GM23248 (cell line): ENCODE data around the gene PTPRK. TPM values are rescaled to one million over a fixed set of nuclear protein-coding genes. Genes with fewer than 3 reads are reported as not detected.

Experiments
- DNase-seq: peaks from one replicate; pipeline ENCODE4 v3.0.0-alpha.2; 2015
- H2AFZ ChIP-seq: fragments of 200-600 bp; sonication (generic); 2 replicates; pipeline ENCODE4 v1.6.1; 2016; ENCODE audit warnings: antibody characterized with exemption
- H3F3A ChIP-seq: fragments of 200-600 bp; sonication (generic); 2 replicates; pipeline ENCODE4 v1.6.1; 2016; ENCODE audit warnings: mild to moderate bottlenecking, antibody characterized with exemption, mixed run types; ENCODE audit not compliant: insufficient read depth
- H3K27ac ChIP-seq: fragments of 200-600 bp; sonication (generic); 2 replicates; pipeline ENCODE4 v1.5.1; 2016; ENCODE audit warnings: mild to moderate bottlenecking
- H3K27me3 ChIP-seq: fragments of 200-600 bp; sonication (generic); replicated peaks from 2 replicates; pipeline ENCODE4 v1.6.1; 2016; ENCODE audit warnings: mild to moderate bottlenecking; ENCODE audit not compliant: insufficient read depth
- H3K36me3 ChIP-seq: fragments of 200-600 bp; sonication (generic); 2 replicates; pipeline ENCODE4 v1.6.1; 2016; ENCODE audit warnings: low read depth, mild to moderate bottlenecking
- H3K4me1 ChIP-seq: fragments of 200-600 bp; sonication (generic); 2 replicates; pipeline ENCODE4 v1.6.1; 2016; ENCODE audit warnings: mild to moderate bottlenecking; ENCODE audit not compliant: insufficient read depth
- H3K4me2 ChIP-seq: fragments of 200-600 bp; sonication (generic); one replicate; pipeline ENCODE4 v1.6.1; 2016; ENCODE audit warnings: mild to moderate bottlenecking; ENCODE audit not compliant: unreplicated experiment
- H3K4me3 ChIP-seq: fragments of 200-600 bp; sonication (generic); 2 replicates; pipeline ENCODE4 v1.5.1; 2016; ENCODE audit warnings: mild to moderate bottlenecking
- H3K79me2 ChIP-seq: fragments of 200-600 bp; sonication (generic); 2 replicates; pipeline ENCODE4 v1.6.1; 2016; ENCODE audit warnings: mild to moderate bottlenecking; ENCODE audit not compliant: insufficient read depth
- H3K9ac ChIP-seq: fragments of 200-600 bp; sonication (generic); 2 replicates; pipeline ENCODE4 v1.6.1; 2016; ENCODE audit warnings: mild to moderate bottlenecking
- H3K9me2 ChIP-seq: fragments of 200-600 bp; sonication (generic); 2 replicates; pipeline ENCODE4 v1.6.1; 2016; ENCODE audit warnings: mixed run types, mild to moderate bottlenecking, moderate library complexity; ENCODE audit not compliant: insufficient read depth
- H3K9me3 ChIP-seq: fragments of 200-600 bp; sonication (generic); one replicate; pipeline ENCODE4 v1.6.1; 2017; ENCODE audit warnings: low read depth
- H4K20me1 ChIP-seq: fragments of 200-600 bp; sonication (generic); 2 replicates; pipeline ENCODE4 v1.6.0; 2016; ENCODE audit not compliant: insufficient read depth
- EZH2 ChIP-seq: fragments of 200-600 bp; sonication (generic); IDR thresholded peaks from 2 replicates; pipeline ENCODE4 v1.6.1; 2018; ENCODE audit warnings: antibody characterized with exemption, mild to moderate bottlenecking; ENCODE audit not compliant: insufficient read depth, poor library complexity, severe bottlenecking
- EZH2phosphoT487 ChIP-seq: fragments of 200-600 bp; sonication (generic); IDR thresholded peaks from 2 replicates; pipeline ENCODE4 v1.6.1; 2018; ENCODE audit warnings: antibody characterized with exemption, moderate library complexity, mild to moderate bottlenecking, low read depth; ENCODE audit not compliant: insufficient read depth
- WGBS, 2 experiments: methylation state at CpG; one replicate each; pipeline ENCODE4 v1.1.6; 2015 to 2017; ENCODE audit warnings: low lambda C conversion rate in 2 of 2, low coverage in 1 of 2; ENCODE audit errors: missing lambda C conversion rate in 2 of 2; 5-methylcytosine and 5-hydroxymethylcytosine counted together
- in situ Hi-C: fragments of 300-500 bp; cut with MboI; formaldehyde crosslinking; loops from 2 replicates; pipeline ENCODE4 v1.15.0; 2020
- polyA plus RNA-seq: library from polyadenylated mRNA; unstranded; fragments of >200 nt; fragmentation: Nextera tagmentation; extraction: Ambion mirVana; gene quantifications from 2 replicates; pipeline ENCODE4 v1.2.1, GENCODE V29; 2016
- total RNA-seq: library from RNA; depleted of rRNA; stranded (reverse); fragments of >200 nt; shearing (Covaris generic); gene quantifications from 2 replicates; pipeline ENCODE4 v1.2.3, GENCODE V29; 2014

Gene PTPRK
- total and polyA plus RNA-seq, 2 experiments from 2014 or later, result 22.3 to 34.5 TPM

GRCh38 chr6:127968394-127968793, 552.0 kb downstream of the PTPRK start:
- Histone ChIP-seq H3K27me3 (no peaks in the 10 kb centered on the region), H3K9ac (no peak overlapping the region), H3K9me2 (0 out of 2 replicates have a peak, but pooled peaks cover 4% of the 10 kb centered on the region), H3K36me3 (peaks cover 22% of the 10 kb centered on the region), H3K27ac (no peak overlapping the region), H3K9me3 (no peaks in the 10 kb centered on the region), H3K4me1 (peaks cover 5% of the 10 kb centered on the region), H4K20me1 (no peaks in the 10 kb centered on the region), H3K79me2 (no peaks in the 10 kb centered on the region), H3K4me3 (no peak overlapping the region), H2AFZ (no peak overlapping the region), H3K4me2 (no peak overlapping the region), H3F3A (no peaks in the 10 kb centered on the region)
- 50 to 58% methylated on average over 1 of the region's 1 CpG for WGBS, 2 experiments
- peak; percentile 6 for DNase-seq
- in situ Hi-C loops, result no loop called here
- no peak for TF ChIP-seq EZH2phosphoT487
- no peak for TF ChIP-seq EZH2

DNA sequence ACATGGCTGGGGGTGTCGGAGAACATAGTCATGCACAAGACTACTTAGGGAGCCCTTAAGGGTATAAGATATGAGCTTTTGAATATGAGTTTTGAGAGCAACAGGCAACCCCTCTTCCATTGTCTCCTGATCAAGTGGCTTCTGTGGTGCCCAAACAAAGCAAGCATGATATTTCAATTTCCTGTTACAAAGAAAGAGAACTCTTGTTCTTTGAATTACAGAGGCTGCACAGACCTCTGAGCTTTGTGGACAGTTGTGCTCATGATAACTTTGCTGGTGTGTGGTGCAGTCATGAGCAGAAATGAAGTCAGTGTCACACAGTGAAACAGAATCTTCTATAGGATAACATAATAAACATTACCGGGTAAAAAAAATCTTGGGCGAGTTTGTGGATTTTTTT, 552.7 kb downstream of the PTPRK start:
- DNase-seq, result no peak
- Histone ChIP-seq H3K36me3 (peaks cover 21% of the 10 kb centered on the region), H3K9me2 (0 out of 2 replicates have a peak, but pooled peaks cover 4% of the 10 kb centered on the region), H4K20me1 (no peaks in the 10 kb centered on the region), H3K9me3 (no peaks in the 10 kb centered on the region), H3K4me1 (peaks cover 5% of the 10 kb centered on the region), H3K27ac (no peak overlapping the region), H3K27me3 (no peaks in the 10 kb centered on the region), H3K79me2 (no peaks in the 10 kb centered on the region), H3F3A (no peaks in the 10 kb centered on the region), H3K4me2 (no peak overlapping the region), H3K4me3 (no peak overlapping the region), H2AFZ (no peak overlapping the region), H3K9ac (no peak overlapping the region)
- in situ Hi-C loops, result no loop called here
- 81 to 83% methylated on average over 3 of the region's 3 CpGs for WGBS, 2 experiments
- no peak for TF ChIP-seq EZH2phosphoT487
- no peak for TF ChIP-seq EZH2

DNA sequence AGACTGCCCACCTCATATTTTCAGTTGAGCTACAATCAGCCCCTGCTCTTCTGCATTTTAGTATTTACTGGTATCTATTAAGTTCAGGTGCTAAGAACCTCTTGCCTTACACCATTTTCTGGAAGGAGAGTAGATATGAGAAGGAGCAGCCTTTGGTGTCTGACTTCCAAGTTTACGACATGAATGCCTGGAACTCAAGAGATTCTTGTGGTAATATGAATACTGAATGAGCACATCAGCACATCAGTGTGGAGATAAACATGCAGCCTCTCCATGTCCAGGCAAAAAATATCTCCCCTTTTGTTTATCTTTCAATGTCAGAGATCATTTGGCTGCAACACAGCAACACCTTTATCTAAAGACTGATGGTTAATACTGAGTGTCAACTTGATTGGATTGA, 553.8 kb downstream of the PTPRK start:
- no peaks in the 10 kb centered on the region for H4K20me1 ChIP-seq
- in situ Hi-C loops, result no loop called here
- no peaks in the 10 kb centered on the region for H3K4me1 ChIP-seq
- no peak overlapping the region for H3K27ac ChIP-seq
- H2AFZ ChIP-seq, result no peak overlapping the region
- H3F3A ChIP-seq, result no peaks in the 10 kb centered on the region
- no peak overlapping the region for H3K9ac ChIP-seq
- peaks cover 16% of the 10 kb centered on the region; the same call in 1 of the 2 replicates for H3K36me3 ChIP-seq
- no peaks in the 10 kb centered on the region for H3K9me3 ChIP-seq
- H3K27me3 ChIP-seq, result no peaks in the 10 kb centered on the region
- no peak overlapping the region for H3K4me3 ChIP-seq
- no peaks in the 10 kb centered on the region for H3K79me2 ChIP-seq
- WGBS, 2 experiments, result 59 to 63% methylated on average over 1 of the region's 1 CpG
- no peak for DNase-seq
- no peak overlapping the region for H3K4me2 ChIP-seq
- TF ChIP-seq EZH2phosphoT487 (no peak), EZH2 (no peak)
- 0 out of 2 replicates have a peak, but pooled peaks cover 4% of the 10 kb centered on the region for H3K9me2 ChIP-seq

DNA sequence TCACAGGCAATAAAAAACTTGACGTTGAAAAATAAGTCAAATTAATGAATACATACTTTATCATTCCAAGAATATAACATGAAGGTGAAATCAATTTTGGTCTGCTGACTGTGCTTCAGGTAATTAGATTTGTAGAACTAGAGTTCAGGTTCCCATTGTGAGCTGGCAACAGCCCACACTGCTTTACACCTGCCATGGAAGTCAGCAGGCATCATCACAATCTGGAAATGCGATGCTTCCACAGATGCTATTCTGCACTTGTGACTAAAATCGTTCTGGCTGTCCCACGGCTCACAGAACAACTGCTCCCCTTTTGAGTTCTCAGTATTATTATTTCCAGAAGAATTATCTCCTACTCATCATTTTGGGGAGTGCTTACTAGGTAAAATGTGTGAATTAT, 556.9 kb downstream of the PTPRK start:
- Histone ChIP-seq H3K9me3 (no peaks in the 10 kb centered on the region), H3F3A (no peaks in the 10 kb centered on the region), H3K9ac (no peak overlapping the region), H3K4me1 (no peaks in the 10 kb centered on the region), H3K4me3 (no peak overlapping the region), H3K9me2 (no peaks in the 10 kb centered on the region), H3K36me3 (0 out of 2 replicates have a peak, but pooled peaks cover 5% of the 10 kb centered on the region), H3K27ac (no peak overlapping the region), H4K20me1 (no peaks in the 10 kb centered on the region), H3K79me2 (no peaks in the 10 kb centered on the region), H2AFZ (no peak overlapping the region), H3K27me3 (no peaks in the 10 kb centered on the region), H3K4me2 (no peak overlapping the region)
- TF ChIP-seq EZH2 (no peak), EZH2phosphoT487 (no peak)
- no peak for DNase-seq
- in situ Hi-C loops, result no loop called here
- 66 to 75% methylated on average over 4 of the region's 4 CpGs for WGBS, 2 experiments

GRCh38 chr6:127959869-127960268, 560.5 kb downstream of the PTPRK start:
- WGBS, 2 experiments, result 97 to 98% methylated on average over 3 of the region's 3 CpGs
- H3K27ac ChIP-seq, result no peak overlapping the region
- no peak overlapping the region for H3K4me2 ChIP-seq
- no peak overlapping the region for H3K9ac ChIP-seq
- H3K9me2 ChIP-seq, result no peaks in the 10 kb centered on the region
- in situ Hi-C loops, result no loop called here
- TF ChIP-seq EZH2phosphoT487, result no peak
- TF ChIP-seq EZH2, result no peak
- no peaks in the 10 kb centered on the region for H3K27me3 ChIP-seq
- no peak overlapping the region for H2AFZ ChIP-seq
- H3F3A ChIP-seq, result no peaks in the 10 kb centered on the region
- H4K20me1 ChIP-seq, result no peaks in the 10 kb centered on the region
- H3K4me3 ChIP-seq, result no peak overlapping the region
- no peaks in the 10 kb centered on the region for H3K9me3 ChIP-seq
- H3K36me3 ChIP-seq, result no peaks in the 10 kb centered on the region
- DNase-seq, result no peak
- H3K4me1 ChIP-seq, result no peaks in the 10 kb centered on the region
- no peaks in the 10 kb centered on the region for H3K79me2 ChIP-seq
